Transverse colon (tissue), 4 donors: ENCODE measurements around the gene GAMT.

Experiments used
- EP300 ChIP-seq: sonication (generic); formaldehyde crosslinking; IDR thresholded peaks from one replicate; pipeline ENCODE4 v1.6.1; 2017; ENCODE audit warnings: antibody characterized with exemption, low read depth
- POLR2A ChIP-seq: fragments of 450-650 bp; IDR thresholded peaks from one replicate; pipeline ENCODE4 v1.6.1; 2016; ENCODE audit warnings: antibody characterized with exemption, mild to moderate bottlenecking, moderate library complexity
- POLR2AphosphoS5 ChIP-seq, 3 donors: sonication (generic); formaldehyde crosslinking; IDR thresholded peaks; one replicate each; pipeline ENCODE4 v1.6.1; 2016; ENCODE audit warnings: antibody characterized with exemption in 3 of 3
- TF ChIP-seq, protein P1 (sequence below), 5 experiments: fragments of 200-600 bp in 3 of 5; fragments of 450-650 bp in 2 of 5; sonication (generic) in 3 of 5; IDR thresholded peaks; 1 replicate in 2 of 5; 2 replicates in 3 of 5; pipeline ENCODE4 v1.5.1; 2016 to 2017; ENCODE audit warnings: antibody characterized with exemption in 5 of 5, inconsistent platforms in 3 of 5, mild to moderate bottlenecking in 2 of 5, moderate library complexity in 1 of 5

DNA sequence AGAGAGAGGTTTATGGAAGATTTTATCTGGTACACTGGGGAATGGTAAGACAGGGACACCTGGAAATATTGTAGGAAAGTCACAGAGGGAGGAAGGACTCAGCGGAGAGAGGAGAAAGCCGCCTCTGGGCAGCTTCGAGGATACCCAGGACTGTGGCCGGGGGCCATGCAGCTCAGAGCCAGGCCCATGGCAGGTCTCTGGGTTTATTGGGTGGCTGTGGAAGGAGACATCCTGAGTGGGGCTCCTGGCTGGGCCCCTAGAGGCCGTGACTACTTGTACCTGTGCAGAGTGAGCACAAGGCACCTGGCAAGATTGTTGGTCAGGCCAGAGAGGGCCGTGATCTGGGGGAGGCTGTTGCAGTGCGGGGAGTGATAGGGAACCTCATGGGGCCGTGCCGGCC is 9.4 kb upstream of the GAMT start:
- TF ChIP-seq, protein P1, sequence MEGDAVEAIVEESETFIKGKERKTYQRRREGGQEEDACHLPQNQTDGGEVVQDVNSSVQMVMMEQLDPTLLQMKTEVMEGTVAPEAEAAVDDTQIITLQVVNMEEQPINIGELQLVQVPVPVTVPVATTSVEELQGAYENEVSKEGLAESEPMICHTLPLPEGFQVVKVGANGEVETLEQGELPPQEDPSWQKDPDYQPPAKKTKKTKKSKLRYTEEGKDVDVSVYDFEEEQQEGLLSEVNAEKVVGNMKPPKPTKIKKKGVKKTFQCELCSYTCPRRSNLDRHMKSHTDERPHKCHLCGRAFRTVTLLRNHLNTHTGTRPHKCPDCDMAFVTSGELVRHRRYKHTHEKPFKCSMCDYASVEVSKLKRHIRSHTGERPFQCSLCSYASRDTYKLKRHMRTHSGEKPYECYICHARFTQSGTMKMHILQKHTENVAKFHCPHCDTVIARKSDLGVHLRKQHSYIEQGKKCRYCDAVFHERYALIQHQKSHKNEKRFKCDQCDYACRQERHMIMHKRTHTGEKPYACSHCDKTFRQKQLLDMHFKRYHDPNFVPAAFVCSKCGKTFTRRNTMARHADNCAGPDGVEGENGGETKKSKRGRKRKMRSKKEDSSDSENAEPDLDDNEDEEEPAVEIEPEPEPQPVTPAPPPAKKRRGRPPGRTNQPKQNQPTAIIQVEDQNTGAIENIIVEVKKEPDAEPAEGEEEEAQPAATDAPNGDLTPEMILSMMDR (IDR thresholded peaks at IDR 0.05), result no peak
- TF ChIP-seq EP300 (no peak), POLR2AphosphoS5 (IDR thresholded peaks at IDR 0.05) (no peak), POLR2A (no peak)
